Lower leg skin (tissue), 3 donors: Measurements from ENCODE around the gene SOAT2.

ENCODE experiments used
- CTCF ChIP-seq, 3 donors: fragments of 450-650 bp; IDR thresholded peaks; one replicate each; pipeline ENCODE4 v1.5.1; 2016; ENCODE audit warnings: antibody characterized with exemption in 3 of 3, mild to moderate bottlenecking in 3 of 3, moderate library complexity in 2 of 3
- POLR2A ChIP-seq, 2 donors: fragments of 450-650 bp; IDR thresholded peaks; one replicate each; pipeline ENCODE4 v1.6.1; 2016 to 2017; ENCODE audit warnings: antibody characterized with exemption in 2 of 2, mild to moderate bottlenecking in 1 of 2, moderate library complexity in 1 of 2

- TF ChIP-seq CTCF (IDR thresholded peaks at IDR 0.05) (no peak), POLR2A (IDR thresholded peaks at IDR 0.05) (no peak)
These were observed 45.3 kb upstream of the SOAT2 start for GRCh38 chr12:53057816-53058500.
